Liver (tissue), 9 donors: Measurements from ENCODE around the gene HDAC10. TPM values are rescaled to one million over a fixed set of nuclear protein-coding genes. Genes with fewer than 3 reads are reported as not detected.

Experiments
- DNase-seq: peaks from one replicate; pipeline ENCODE4 v3.0.0-alpha.2; 2017; ENCODE audit warnings: low spot score
- H3K27ac ChIP-seq, 2 donors: one replicate each; pipeline ENCODE4 v1.7.0; 2013; ENCODE audit warnings: inconsistent platforms in 2 of 2, low read length in 2 of 2, control low read depth in 1 of 2, low read depth in 1 of 2, mild to moderate bottlenecking in 1 of 2
- H3K27me3 ChIP-seq, 4 donors: one replicate each; pipeline versions ENCODE4 v1.6.1 to v1.7.0; 2013; ENCODE audit warnings: low read length in 3 of 4, inconsistent platforms in 1 of 4, mild to moderate bottlenecking in 1 of 4, moderate library complexity in 1 of 4; ENCODE audit not compliant: control insufficient read depth in 4 of 4, insufficient read depth in 4 of 4
- H3K36me3 ChIP-seq, 4 donors: one replicate each; pipeline versions ENCODE4 v1.6.1 to v1.7.0; 2013; ENCODE audit warnings: low read length in 3 of 4, mild to moderate bottlenecking in 3 of 4, low read depth in 1 of 4, moderate library complexity in 1 of 4; ENCODE audit not compliant: control insufficient read depth in 4 of 4, insufficient read depth in 3 of 4
- H3K4me1 ChIP-seq, 4 donors: one replicate each; pipeline versions ENCODE4 v1.6.1 to v1.7.0; 2013; ENCODE audit warnings: low read length in 3 of 4, mild to moderate bottlenecking in 3 of 4, moderate library complexity in 1 of 4; ENCODE audit not compliant: control insufficient read depth in 4 of 4, insufficient read depth in 4 of 4
- H3K4me3 ChIP-seq, 3 donors: one replicate each; pipeline versions ENCODE4 v1.6.1 to v1.7.0; 2013; ENCODE audit warnings: low read length in 3 of 3, control low read depth in 1 of 3, low read depth in 1 of 3, mild to moderate bottlenecking in 1 of 3
- H3K9ac ChIP-seq, 2 donors: one replicate each; pipeline ENCODE4 v1.7.0; 2013; ENCODE audit warnings: low read length in 2 of 2, mild to moderate bottlenecking in 2 of 2, moderate library complexity in 2 of 2, control low read depth in 1 of 2, low read depth in 1 of 2
- H3K9me3 ChIP-seq, 4 donors: one replicate each; pipeline versions ENCODE4 v1.6.1 to v1.7.0; 2013; ENCODE audit warnings: low read length in 3 of 4; ENCODE audit not compliant: control insufficient read depth in 4 of 4
- ATF3 ChIP-seq: IDR thresholded peaks from 2 replicates; pipeline ENCODE4 v1.6.1; 2016; ENCODE audit warnings: antibody characterized with exemption
- EGR1 ChIP-seq, 2 donors: IDR thresholded peaks; 2 replicates each; pipeline ENCODE4 v1.6.1; 2016 to 2018; ENCODE audit warnings: antibody characterized with exemption in 2 of 2, low read depth in 2 of 2
- FOXA1 ChIP-seq: IDR thresholded peaks from 2 replicates; pipeline ENCODE4 v1.6.1; 2016; ENCODE audit warnings: antibody characterized with exemption
- FOXA2 ChIP-seq: IDR thresholded peaks from 2 replicates; pipeline ENCODE4 v1.6.1; 2016; ENCODE audit warnings: antibody characterized with exemption
- GABPA ChIP-seq, 2 donors: IDR thresholded peaks in 1 of 2; conservative IDR thresholded peaks in 1 of 2; 2 replicates each; pipeline ENCODE4 v1.6.1; 2016; ENCODE audit warnings: antibody characterized with exemption in 2 of 2, mild to moderate bottlenecking in 1 of 2, moderate library complexity in 1 of 2
- HNF4A ChIP-seq, 2 donors: conservative IDR thresholded peaks; 2 replicates each; pipeline ENCODE4 v1.6.1; 2016; ENCODE audit warnings: antibody characterized with exemption in 2 of 2, mild to moderate bottlenecking in 2 of 2
- HNF4G ChIP-seq: IDR thresholded peaks from 2 replicates; pipeline ENCODE4 v1.6.1; 2016; ENCODE audit warnings: antibody characterized with exemption
- JUND ChIP-seq, 2 donors: IDR thresholded peaks; 2 replicates each; pipeline ENCODE4 v1.6.1; 2016; ENCODE audit warnings: antibody characterized with exemption in 2 of 2
- MAX ChIP-seq: IDR thresholded peaks from 2 replicates; pipeline ENCODE4 v1.6.1; 2016; ENCODE audit warnings: antibody characterized with exemption
- NR2F2 ChIP-seq: IDR thresholded peaks from 2 replicates; pipeline ENCODE4 v1.6.1; 2016; ENCODE audit warnings: antibody characterized with exemption
- RAD21 ChIP-seq, 2 donors: IDR thresholded peaks; 2 replicates each; pipeline ENCODE4 v1.6.1; 2016; ENCODE audit warnings: antibody characterized with exemption in 2 of 2, mild to moderate bottlenecking in 2 of 2
- RXRA ChIP-seq, 2 donors: IDR thresholded peaks; 2 replicates each; pipeline ENCODE4 v1.6.1; 2017 to 2018; ENCODE audit warnings: antibody characterized with exemption in 2 of 2, mild to moderate bottlenecking in 1 of 2
- SP1 ChIP-seq: IDR thresholded peaks from 2 replicates; pipeline ENCODE4 v1.6.1; 2018; ENCODE audit warnings: antibody characterized with exemption, mild to moderate bottlenecking
- TAF1 ChIP-seq: conservative IDR thresholded peaks from 2 replicates; pipeline ENCODE4 v1.6.1; 2016; ENCODE audit warnings: antibody characterized with exemption, mild to moderate bottlenecking
- YY1 ChIP-seq: IDR thresholded peaks from 2 replicates; pipeline ENCODE4 v1.6.1; 2016; ENCODE audit warnings: antibody characterized with exemption, mild to moderate bottlenecking
- ZBTB33 ChIP-seq: IDR thresholded peaks from 2 replicates; pipeline ENCODE4 v1.6.1; 2016; ENCODE audit warnings: antibody characterized with exemption
- WGBS: extraction: QIAGEN DNeasy Blood & Tissue Kit; methylation state at CpG from one replicate; pipeline ENCODE4 v1.1.7; 2013; 5-methylcytosine and 5-hydroxymethylcytosine counted together
- polyA plus RNA-seq, 2 donors: library from polyadenylated mRNA; stranded (reverse) in 1 of 2; unstranded in 1 of 2; fragments of 200-250 nt in 1 of 2; fragments of >200 nt in 1 of 2; fragmentation: Nextera tagmentation in 1 of 2; extraction: Ambion mirVana in 1 of 2; gene quantifications; one replicate each; pipeline versions ENCODE4 v1.2.1 to v1.2.3, GENCODE V29; 2013 to 2015
- total RNA-seq, 2 donors: library from RNA; depleted of rRNA; stranded (reverse); fragments of >200 nt; gene quantifications; one replicate each; pipeline ENCODE4 v1.2.3, GENCODE V29; 2014
- TF ChIP-seq, protein P1 (sequence below): IDR thresholded peaks from 2 replicates; pipeline ENCODE4 v1.6.1; 2016; ENCODE audit warnings: antibody characterized with exemption, mild to moderate bottlenecking
- TF ChIP-seq, protein P2 (sequence below): fragments of 150-350 bp; IDR thresholded peaks from 2 replicates; pipeline ENCODE4 v1.5.1; 2017; ENCODE audit warnings: improper control_type of control experiment, low read depth, low read length; ENCODE audit not compliant: missing input control
- donor health status: healthy.
- donor health status: healthy.
- donor health status: healthy.
- donor health status: healthy.
- donor health status: healthy.

The HDAC10 gene
- total and polyA plus RNA-seq, 4 donors, result 6.2 to 18.2 (median 13.6) TPM

GRCh38 chr22:50250249-50250554 lies 863 bp downstream of the HDAC10 start:
- Histone ChIP-seq H3K4me3 (peak overlapping the region in 2 of 3 donors; percentile 73 to 83), H3K9me3 (no peaks in the 10 kb centered on the region), H3K4me1 (peaks cover 10 to 53% (median 35%) of the 10 kb centered on the region in 4 donors), H3K27me3 (no peaks in the 10 kb centered on the region), H3K36me3 (peaks cover 0 to 4% (median 2%) of the 10 kb centered on the region in 4 donors), H3K27ac (no peak overlapping the region), H3K9ac (no peak overlapping the region)
- DNase-seq, result no peak
- 67% methylated on average over 11 of the region's 11 CpGs for WGBS
- TF ChIP-seq SP1, result no peak
- no peak for TF ChIP-seq RAD21 (IDR thresholded peaks at IDR 0.05)
- TF ChIP-seq EGR1 (IDR thresholded peaks at IDR 0.05; ENCODE audit: low read depth in 2 of 2), result no peak
- no peak for TF ChIP-seq HNF4G
- no peak for TF ChIP-seq HNF4A (conservative IDR thresholded peaks at IDR 0.05)
- TF ChIP-seq, protein P1, sequence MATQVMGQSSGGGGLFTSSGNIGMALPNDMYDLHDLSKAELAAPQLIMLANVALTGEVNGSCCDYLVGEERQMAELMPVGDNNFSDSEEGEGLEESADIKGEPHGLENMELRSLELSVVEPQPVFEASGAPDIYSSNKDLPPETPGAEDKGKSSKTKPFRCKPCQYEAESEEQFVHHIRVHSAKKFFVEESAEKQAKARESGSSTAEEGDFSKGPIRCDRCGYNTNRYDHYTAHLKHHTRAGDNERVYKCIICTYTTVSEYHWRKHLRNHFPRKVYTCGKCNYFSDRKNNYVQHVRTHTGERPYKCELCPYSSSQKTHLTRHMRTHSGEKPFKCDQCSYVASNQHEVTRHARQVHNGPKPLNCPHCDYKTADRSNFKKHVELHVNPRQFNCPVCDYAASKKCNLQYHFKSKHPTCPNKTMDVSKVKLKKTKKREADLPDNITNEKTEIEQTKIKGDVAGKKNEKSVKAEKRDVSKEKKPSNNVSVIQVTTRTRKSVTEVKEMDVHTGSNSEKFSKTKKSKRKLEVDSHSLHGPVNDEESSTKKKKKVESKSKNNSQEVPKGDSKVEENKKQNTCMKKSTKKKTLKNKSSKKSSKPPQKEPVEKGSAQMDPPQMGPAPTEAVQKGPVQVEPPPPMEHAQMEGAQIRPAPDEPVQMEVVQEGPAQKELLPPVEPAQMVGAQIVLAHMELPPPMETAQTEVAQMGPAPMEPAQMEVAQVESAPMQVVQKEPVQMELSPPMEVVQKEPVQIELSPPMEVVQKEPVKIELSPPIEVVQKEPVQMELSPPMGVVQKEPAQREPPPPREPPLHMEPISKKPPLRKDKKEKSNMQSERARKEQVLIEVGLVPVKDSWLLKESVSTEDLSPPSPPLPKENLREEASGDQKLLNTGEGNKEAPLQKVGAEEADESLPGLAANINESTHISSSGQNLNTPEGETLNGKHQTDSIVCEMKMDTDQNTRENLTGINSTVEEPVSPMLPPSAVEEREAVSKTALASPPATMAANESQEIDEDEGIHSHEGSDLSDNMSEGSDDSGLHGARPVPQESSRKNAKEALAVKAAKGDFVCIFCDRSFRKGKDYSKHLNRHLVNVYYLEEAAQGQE, result no peak
- TF ChIP-seq NR2F2, result no peak
- no peak for TF ChIP-seq RXRA (IDR thresholded peaks at IDR 0.05)
- no peak for TF ChIP-seq TAF1
- TF ChIP-seq, protein P2, sequence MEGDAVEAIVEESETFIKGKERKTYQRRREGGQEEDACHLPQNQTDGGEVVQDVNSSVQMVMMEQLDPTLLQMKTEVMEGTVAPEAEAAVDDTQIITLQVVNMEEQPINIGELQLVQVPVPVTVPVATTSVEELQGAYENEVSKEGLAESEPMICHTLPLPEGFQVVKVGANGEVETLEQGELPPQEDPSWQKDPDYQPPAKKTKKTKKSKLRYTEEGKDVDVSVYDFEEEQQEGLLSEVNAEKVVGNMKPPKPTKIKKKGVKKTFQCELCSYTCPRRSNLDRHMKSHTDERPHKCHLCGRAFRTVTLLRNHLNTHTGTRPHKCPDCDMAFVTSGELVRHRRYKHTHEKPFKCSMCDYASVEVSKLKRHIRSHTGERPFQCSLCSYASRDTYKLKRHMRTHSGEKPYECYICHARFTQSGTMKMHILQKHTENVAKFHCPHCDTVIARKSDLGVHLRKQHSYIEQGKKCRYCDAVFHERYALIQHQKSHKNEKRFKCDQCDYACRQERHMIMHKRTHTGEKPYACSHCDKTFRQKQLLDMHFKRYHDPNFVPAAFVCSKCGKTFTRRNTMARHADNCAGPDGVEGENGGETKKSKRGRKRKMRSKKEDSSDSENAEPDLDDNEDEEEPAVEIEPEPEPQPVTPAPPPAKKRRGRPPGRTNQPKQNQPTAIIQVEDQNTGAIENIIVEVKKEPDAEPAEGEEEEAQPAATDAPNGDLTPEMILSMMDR, result no peak
- TF ChIP-seq ATF3, result no peak
- no peak for TF ChIP-seq ZBTB33
- TF ChIP-seq FOXA2, result no peak
- no peak for TF ChIP-seq GABPA (IDR thresholded peaks at IDR 0.05 in 1 of 2, conservative IDR thresholded peaks at IDR 0.05 in 1 of 2)
- TF ChIP-seq YY1, result no peak
- no peak for TF ChIP-seq FOXA1
- no peak for TF ChIP-seq MAX
- no peak for TF ChIP-seq JUND (IDR thresholded peaks at IDR 0.05)
